ENCODE measurements around the gene EPHA6. TPM values are rescaled to one million over a fixed set of nuclear protein-coding genes. Genes with fewer than 3 reads are reported as not detected.
"Not testable (repeated sequence)": the region's sequence is repeated elsewhere in the genome, so short reads cannot be mapped to it uniquely, and the experiment has no call there.

EPHA6 gene
- total RNA-seq, 1 donor from 2014 or later = 13.2 TPM

DNA sequence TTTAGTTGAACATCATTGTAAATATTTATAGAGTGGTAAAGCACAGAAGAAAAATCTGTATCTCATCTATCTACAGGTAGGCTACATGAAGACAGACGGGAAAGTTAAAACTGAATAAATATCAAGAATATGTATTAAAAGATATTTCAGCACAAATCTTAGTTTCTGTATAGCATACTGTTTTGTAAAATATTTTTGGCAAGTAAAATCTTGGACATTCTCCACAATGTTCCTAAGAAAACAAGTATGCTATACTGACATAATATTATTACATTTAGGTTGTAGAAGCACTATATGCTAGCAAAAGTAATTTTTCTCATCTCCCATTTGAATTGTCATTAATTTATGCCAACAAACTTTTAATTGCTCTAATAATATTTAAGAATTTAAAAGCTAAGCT, 623.7 kb downstream of the EPHA6 start:
- DNase-seq (ENCODE audit: low spot score) = no peak

DNA sequence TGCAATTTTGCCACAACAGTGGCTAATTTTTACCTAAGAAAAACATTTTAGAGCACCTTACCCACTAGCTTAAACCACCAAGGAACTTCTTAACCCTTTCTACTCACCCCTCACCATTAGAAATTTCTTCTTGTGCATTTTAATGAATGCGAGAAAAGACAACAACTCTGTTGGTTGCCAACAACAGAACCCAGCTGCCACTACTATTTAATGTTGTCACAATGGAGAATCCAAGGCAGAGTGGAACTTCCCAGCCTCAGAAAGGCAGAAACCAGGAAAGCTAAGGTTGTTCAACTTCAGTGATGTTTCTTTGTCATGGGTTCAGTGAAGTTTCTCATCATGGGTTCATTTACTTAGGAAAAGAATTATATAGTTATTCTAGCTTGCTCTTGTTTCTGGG, 625.0 kb downstream of the EPHA6 start:
- DNase-seq (ENCODE audit: low spot score) = no peak

DNA sequence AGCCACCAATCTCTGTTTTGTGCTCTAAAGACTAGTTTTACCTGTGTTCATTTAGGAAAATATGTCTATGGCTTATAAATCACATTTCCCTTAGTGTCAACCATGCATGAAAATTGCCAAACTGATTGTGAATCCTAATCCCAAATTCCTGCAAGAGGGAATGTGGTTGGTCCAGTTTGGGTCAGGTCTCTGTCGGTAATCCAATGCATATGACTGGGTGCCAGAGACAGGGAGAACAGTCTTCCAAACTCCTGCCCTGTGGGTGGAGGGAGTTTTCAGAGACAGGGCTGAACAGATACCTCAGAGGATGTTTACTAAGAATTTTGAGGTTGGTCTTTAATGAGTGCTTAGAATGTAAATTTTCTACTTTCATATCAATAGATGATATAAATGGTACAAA, 649.6 kb downstream of the EPHA6 start:
- DNase-seq (ENCODE audit: low spot score) = no peak

DNA sequence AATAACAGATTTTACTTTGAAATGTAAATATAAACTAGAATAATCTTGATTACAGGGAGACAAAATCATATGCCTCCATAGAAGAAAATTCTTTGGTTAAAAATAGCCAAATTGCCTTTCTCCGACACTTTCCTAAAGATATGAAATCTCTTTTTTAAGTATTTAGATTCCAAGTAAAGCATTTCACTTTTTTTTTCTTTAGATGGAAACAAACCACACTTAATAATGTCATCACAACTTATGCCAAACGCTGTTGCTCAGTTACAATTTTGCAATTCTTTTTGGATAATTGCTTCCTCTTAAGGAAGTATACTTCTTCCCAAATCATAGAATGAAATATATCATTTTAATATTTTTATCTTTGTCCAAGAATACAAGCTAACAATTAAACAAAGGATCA, 656.1 kb downstream of the EPHA6 start:
- DNase-seq (ENCODE audit: low spot score) = no peak

DNA sequence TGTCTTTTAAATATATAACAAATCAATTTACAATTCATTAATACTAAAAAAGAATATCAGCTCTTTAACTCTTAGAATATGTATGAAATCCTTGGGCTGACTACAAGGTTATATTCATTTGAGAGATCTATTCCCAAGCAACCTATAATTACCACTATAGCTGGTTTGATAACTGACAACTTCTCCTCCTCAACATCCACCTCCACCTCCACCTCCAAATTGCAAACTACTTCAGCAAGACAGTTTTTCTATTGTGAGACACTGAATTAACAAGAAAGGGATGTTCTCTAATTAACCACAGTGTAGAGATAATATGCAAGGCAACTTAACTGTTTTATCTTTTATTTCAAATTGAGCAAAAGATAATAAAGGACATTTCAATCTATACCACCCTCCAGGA, 665.3 kb downstream of the EPHA6 start:
- DNase-seq (ENCODE audit: low spot score) = no peak

DNA sequence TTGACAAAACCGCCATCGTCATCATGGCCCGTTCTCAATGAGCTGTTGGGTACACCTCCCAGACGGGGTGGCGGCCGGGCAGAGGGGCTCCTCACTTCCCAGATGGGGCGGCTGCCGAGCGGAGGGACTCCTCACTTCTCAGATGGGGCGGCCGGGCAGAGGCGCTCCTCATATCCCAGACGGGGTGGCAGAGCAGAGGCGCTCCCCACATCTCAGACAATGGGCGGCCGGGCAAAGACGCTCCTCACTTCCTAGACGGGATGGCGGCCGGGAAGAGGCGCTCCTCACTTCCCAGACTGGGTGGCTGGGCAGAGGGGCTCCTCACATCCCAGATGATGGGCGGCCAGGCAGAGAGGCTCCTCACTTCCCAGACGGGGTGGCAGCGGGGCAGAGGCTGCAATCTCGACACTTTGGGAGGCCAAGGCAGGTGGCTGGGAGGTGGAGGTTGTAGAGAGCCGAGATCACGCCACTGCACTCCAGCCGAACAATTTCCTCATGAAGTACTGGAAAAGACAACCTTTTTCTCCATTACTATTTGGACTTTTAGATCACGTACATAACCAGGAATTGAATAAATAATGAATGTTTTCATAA, 666.4 kb downstream of the EPHA6 start:
- DNase-seq (ENCODE audit: low spot score) = not testable (repeated sequence)

DNA sequence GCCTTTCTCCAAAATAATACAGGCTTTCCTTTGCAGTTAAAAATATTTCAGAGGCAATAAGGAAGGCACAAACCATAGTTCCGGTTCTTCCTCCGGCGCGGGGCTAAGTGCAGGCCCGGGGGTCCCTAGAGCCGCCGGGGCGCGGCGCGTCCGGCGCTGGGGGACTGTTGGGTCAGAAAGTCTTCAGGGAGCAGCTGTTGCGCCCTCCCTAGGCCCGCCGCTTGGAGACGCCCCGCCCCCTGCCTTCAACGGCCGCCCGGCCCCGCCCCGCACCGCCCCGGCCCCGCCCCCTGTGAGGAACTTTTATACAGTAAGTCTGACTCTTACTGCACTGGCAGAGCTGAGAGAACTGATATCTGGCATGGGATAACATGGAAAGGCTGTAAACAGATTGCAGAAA, 667.0 kb downstream of the EPHA6 start:
- no peak for DNase-seq (ENCODE audit: low spot score)

DNA sequence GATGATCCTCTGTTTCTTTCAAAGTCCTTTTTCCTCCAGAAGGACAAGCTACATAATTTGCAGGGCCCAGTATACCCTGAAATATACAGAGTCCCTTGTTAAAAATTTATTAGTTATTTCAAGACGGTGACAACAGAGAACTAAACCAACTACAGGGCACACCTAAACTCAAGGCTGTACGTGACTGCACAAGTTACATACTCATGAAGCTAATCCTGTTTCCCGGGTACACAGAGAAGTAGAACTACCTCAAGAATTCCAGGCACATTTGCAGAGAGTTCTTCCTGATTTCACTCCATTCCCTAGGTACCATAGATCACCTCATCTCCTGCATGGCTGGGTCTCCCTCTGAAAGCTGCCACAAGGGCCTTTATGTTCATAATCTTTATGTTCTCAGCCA, 670.8 kb downstream of the EPHA6 start:
- no peak for DNase-seq (ENCODE audit: low spot score)

DNA sequence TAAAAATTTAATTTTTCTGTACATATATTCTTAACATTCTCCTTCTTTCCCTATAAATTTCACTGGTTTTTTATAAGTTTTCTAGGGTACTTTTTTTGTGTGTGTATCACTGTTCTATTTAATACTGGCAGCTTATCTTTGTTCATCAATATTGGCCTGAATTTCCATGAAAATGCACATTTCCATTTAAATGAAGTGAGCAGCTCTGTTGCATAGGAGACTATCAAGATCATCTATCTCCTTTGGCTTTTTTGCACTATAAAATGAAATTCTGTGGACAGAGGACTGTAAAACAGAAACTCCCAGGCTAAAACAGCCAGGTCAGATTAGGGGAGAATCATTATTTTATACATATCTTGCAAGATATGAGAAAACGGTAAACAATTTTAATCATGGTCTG, 673.2 kb downstream of the EPHA6 start:
- DNase-seq (ENCODE audit: low spot score) = no peak

DNA sequence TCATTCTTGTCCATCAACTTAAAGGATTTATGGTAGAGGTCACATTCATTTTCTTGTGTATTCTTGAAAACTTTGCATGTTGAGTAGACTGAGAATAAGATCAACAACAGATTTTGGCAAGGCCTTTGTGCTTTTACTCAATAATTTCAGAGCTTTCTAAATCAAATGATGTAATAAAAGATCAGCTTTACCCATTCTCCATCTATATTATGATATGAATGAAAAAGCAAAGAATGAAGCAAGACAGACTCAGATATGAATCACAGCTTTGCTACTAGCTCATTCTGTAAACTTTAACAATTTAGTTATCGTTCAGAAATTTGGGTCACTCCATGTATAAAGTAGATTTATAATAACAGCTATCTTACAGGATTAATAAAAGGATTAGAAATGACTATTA, 674.3 kb downstream of the EPHA6 start:
- no peak for DNase-seq (ENCODE audit: low spot score)

DNA sequence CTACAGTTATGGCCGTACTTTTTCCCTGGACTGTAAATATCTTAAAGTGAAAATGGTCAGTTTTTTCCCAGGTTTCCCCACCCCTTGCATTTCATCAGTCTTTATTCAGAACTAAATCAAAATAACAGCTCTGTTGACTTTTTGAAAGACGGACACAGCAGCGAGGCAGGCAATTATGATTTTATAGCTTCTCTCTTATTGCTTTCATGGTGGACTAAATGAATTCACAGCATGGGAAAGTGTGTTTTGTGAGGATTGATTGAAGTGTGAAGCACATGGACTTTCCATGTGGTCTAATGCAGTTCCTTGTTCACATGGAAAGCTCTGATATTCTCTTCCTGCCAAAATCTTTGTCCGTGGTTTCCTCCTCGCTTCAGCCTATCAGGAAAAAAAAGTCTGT, 681.5 kb downstream of the EPHA6 start:
- DNase-seq (ENCODE audit: low spot score) = no peak

DNA sequence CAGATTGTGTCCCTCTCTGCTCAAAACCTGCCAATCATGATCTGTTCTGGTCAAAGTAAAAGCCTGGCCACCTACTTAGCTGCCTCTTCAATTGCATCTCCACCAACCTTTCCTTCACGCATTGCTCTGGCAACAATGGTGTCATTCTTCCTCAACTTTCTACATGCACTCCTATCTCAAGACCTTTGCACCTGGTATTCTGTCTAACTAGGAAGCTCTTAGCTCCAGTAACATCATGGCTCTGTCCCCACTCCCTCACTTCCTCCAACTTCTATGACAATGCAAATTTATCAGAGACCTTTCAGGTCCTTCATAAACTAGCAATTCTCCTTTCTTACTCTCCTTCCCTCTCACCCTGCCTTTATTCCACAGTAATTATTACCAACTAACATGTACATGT, 682.7 kb downstream of the EPHA6 start:
- DNase-seq (ENCODE audit: low spot score) = no peak

DNA sequence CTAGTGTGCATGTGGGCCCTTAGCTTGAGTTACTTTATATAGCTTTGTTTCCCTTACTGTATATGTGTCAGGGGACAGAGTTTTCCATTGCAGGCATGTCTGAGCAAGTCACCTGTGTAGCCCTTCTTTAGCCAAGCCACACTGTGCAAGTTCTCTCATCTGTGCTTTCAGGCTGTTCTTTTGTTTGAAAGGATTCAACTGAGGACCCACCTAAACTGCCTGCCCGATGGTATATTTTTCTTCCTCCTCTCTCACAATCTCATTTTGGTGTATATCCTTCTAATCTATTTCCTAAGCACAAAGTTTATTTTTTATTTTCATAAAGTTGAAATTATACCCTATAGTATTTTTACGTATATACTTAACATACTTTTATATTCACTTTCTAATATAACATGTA, 690.1 kb downstream of the EPHA6 start:
- DNase-seq (ENCODE audit: low spot score) = no peak

DNA sequence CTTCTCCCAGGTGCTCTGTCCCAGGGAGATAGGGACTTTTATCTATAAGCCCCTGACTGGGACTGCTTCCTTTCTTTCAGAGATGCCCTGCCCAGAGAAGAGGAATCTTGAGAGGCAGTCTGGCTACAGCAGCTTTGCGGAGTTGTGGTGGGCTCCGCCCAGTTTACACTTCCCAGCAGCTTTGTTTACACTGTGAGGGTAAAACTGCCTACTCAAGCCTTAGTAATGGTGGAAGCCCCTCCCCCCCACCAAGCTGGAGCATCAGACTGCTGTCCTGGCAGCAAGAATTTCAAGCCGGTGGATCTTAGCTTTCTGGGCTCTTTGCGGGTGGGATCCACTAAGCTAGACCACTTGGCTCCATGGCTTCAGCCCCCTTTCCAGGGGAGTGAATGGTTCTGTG, 696.4 kb downstream of the EPHA6 start:
- no peak for DNase-seq (ENCODE audit: low spot score)

DNA sequence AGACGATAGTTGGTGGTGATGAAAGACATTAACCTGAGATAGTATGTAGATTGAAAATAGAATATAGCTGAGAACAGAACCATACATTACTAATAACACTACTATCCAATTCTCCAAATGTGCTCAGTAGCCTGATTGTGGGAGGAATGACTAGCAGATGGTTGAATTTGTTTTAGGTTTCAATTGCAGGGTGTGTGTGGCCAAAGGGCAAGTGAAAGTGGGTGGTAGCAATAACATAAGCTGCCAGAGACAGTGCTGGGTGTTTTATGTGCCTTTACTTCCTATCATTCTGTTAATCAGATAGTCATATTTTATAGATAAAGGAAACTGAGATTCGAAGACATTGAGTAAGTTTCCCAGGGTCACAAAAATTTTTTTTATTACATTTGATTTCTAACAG, 700.7 kb downstream of the EPHA6 start:
- DNase-seq (ENCODE audit: low spot score) = no peak

DNA sequence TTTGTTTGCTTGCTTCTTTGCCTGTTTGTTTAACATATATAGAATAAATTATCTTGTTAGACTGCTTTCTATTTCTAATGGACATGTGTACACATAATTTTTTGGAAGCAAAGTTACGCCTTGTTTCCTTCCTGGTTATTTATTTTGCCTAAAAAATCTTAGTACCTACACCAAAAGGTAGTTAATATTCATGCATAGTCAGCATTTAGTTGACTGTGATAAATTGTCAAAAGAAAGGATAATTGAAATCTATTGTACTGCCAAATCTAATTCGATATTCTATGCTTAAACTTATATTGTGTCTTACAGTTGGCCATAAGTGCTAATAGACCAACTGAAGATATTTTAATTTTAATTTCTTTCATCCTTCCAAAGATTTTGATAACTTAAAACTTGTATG, 716.3 kb downstream of the EPHA6 start:
- DNase-seq (ENCODE audit: low spot score) = no peak

DNA sequence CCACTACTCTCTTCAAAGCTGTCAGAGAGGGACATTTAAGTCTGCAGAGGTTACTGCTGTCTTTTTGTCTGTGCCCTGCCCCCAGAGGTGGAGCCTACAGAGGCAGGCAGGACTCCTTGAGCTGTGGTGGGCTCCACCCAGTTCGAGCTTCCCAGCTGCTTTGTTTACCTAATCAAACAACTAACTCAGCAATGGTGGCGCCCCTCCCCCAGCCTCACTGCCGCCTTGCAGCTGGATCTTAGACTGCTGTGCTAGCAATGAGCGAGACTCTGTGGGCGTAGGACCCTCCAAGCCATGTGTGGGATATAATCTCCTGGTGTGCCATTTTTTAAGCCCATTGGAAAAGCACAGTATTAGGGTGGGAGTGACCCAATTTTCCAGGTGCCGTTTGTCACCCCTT, 733.2 kb downstream of the EPHA6 start:
- not testable (repeated sequence) for DNase-seq (ENCODE audit: low spot score)

DNA sequence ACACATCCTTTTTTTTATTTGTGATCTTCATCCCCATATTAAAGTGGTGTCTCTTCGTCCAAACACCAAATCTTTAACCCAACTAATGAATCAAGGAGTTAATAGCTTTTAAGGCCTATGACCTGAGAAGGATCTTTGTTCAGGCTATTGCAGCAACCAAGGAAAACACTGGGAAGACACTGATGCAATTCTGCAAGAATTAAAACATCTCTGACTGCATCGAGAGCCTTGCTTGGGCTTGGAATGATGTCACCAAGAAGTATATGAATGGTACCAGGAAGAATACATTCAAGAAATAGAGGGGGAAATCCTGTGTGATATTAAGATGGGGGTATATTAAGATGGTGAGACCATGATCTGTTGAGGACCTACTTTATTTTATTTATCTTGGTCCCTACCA, 736.0 kb downstream of the EPHA6 start:
- no peak for DNase-seq (ENCODE audit: low spot score)

DNA sequence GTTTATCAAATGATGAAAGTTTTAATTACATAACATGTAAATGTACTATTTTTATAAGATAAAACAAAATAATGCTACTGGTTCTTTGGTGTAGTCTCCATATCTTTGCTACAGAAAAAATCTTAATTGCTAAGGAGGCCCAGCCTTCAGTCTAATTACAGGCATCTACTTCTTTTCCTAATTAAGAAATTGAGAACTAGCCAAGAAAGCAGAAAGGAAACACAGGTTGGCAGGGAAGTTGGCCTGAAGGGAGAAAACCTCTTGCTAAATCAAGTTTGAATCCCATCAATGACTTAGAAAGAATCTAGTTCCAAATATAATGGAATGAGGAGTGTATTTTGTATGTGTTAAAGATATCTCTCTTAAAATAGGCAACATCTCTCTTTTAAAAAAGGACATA, 737.8 kb downstream of the EPHA6 start:
- no peak for DNase-seq (ENCODE audit: low spot score)

DNA sequence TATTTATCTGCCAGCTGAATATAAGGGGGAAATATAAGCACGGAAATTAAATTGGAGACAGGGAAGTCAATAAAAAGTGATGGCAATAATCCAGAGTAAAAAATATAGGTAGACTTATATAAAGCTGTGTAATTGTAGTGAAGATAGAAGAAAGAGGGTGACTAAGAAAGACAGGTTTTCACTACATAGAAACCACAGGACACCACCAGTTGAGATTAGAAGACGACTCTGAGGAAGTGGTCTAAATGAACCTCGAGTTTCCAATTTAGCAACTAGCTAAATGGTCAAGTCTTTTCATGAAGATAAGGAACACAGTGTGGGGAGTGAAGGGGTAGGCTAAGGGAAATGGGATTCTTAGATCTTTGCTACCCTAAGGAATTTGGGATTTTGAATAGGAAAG, 761.3 kb downstream of the EPHA6 start:
- DNase-seq (ENCODE audit: low spot score) = no peak

DNA sequence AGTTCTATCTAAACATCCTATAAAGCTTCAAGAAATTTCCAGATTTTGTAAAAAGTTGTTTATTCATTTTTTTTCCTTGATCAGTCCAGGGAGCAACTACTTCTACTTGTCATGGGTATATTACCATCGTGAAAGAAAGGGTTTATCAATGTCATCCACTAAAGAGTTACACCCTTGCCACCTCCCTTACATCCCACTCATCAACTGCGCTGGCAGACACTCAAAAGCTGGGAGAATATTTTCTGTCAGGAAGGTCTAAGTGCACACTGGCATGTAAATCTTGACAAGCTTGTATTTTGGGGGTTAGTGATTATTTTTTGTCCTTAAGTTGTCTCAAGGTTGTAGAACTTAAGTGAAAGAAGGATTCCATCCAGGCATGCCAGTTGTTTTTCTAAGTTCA, 761.8 kb downstream of the EPHA6 start:
- no peak for DNase-seq (ENCODE audit: low spot score)

DNA sequence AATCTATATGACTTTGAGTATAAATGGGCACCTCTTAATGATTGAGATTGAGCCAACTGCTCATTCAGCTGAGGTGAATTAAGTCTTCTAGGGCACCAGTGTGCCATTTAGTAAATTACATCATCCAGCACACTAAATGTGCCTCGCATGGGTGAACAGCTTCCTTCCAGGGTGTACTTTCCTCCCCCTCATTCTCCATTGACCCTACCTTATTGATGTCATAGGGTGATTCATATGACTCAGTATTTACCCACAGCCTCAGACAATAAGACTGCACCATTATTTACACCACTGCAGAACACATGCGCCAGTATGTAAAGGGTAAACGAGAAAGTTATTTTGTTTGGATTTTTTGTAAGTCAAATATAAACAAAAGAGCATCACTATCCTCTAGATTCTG, 765.0 kb downstream of the EPHA6 start:
- DNase-seq (ENCODE audit: low spot score) = no peak

DNA sequence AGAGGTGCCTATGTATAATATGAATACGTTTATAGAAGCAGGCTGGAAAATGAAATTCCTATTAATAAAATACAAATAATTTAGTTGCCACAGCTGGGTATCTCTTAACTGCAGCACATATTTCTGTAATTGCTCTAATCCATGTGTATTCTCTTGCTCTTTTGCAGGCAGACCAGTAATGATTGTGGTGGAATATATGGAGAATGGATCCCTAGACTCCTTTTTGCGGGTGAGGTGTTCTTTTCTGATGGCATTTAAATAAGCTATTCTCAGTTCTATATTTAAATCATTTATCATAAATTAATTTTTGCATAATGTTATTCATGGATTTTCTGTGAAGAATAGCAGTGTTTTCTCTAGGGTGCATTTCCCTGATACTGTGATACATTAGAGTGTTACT, 796.2 kb downstream of the EPHA6 start:
- DNase-seq (ENCODE audit: low spot score) = no peak

DNA sequence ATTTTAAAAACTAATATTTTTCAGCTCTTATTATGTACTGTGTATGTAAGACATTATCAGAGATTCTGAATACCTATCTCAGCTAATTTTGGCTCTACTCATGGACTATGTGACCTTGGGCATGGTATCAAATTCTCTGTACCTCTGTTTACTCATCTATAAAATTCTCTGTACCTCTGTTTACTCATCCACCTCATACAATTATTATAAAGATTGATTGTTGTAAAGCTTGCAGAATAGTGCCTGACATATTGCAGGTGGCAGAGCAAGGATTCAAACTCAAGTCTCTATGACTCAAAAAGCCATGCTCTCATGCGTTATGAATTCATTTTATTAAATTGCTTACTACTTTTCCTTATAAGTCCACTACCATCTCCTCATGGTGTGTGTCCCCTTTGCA, 798.2 kb downstream of the EPHA6 start:
- DNase-seq (ENCODE audit: low spot score) = no peak

DNA sequence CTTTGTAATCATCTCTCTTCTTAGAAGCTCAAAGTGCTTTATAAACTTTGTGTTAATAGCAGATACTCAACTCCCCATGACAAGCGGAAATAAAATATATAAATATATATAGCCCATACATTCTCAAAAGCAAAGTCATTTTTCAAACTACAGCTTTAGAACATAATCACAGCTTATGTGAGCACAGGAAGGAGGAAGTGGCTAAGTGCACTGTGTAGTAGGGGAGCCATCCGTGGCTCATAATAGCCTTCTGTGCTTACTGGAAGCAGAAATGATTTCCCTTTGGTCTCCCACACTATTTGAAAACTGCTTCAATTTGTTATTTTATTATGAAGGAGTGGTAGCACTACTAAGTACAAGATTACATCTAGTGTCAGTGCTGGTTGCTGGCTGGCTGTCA, 798.7 kb downstream of the EPHA6 start:
- no peak for DNase-seq (ENCODE audit: low spot score)
